ENCODE measurements around the gene TEC. TPM values are rescaled to one million over a fixed set of nuclear protein-coding genes. Genes with fewer than 3 reads are reported as not detected.

TEC gene
- total RNA-seq, 2 experiments from 2014 or later, result 2.1 to 11.5 TPM

GRCh38 chr4:48127231-48127630 lies 142.4 kb downstream of the TEC start:
- H3K4me3 ChIP-seq (ENCODE audit: low read depth, low read length, poor library complexity, severe bottlenecking), result no peak overlapping the region
- no peaks in the 10 kb centered on the region for H3K9me2 ChIP-seq (ENCODE audit: insufficient read depth, low read length)
- no peak overlapping the region for H3K4me2 ChIP-seq (ENCODE audit: low read length)

DNA sequence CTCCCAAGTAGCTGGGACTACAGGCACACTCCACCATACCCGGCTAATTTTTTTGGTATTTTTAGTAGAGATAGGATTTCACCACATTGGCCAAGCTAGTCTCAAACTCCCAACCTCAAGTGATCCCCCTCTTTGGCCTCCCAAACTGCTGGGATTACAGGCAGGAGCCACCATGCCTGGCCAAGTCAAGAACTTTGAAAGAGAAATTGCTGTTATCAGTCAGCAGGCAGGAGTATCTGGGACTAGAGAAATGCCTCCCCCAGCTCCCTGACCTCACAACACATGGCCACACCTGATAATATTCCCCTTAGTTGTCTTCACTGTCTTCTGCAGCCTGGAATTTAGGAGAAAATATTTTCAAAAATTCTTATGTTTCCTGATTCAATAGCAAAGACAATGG lies 143.0 kb downstream of the TEC start:
- no peaks in the 10 kb centered on the region for H3K4me1 ChIP-seq (ENCODE audit: insufficient read depth, low read length, poor library complexity, severe bottlenecking)
- H3K36me3 ChIP-seq (ENCODE audit: insufficient read depth, low read length), result no peaks in the 10 kb centered on the region
- H3K79me2 ChIP-seq (ENCODE audit: insufficient read depth, low read depth, low read length), result no peaks in the 10 kb centered on the region
- POLR2A ChIA-PET, result no interaction called here
- no peak overlapping the region for H3K4me3 ChIP-seq (ENCODE audit: low read depth, low read length, poor library complexity, severe bottlenecking)
- H3K9me3 ChIP-seq (ENCODE audit: low read length), result no peaks in the 10 kb centered on the region
- H3K9me2 ChIP-seq (ENCODE audit: insufficient read depth, low read length), result no peaks in the 10 kb centered on the region
- no peak overlapping the region for H3K27ac ChIP-seq (ENCODE audit: low read depth, low read length, poor library complexity, severe bottlenecking)
- H4K20me1 ChIP-seq (ENCODE audit: insufficient read depth, low read length), result no peaks in the 10 kb centered on the region
- TF ChIP-seq CTCF (conservative IDR thresholded peaks at IDR 0.05; ENCODE audit: low read length) (no peak), EZH2phosphoT487 (IDR thresholded peaks at IDR 0.05; ENCODE audit: borderline replicate concordance, low read depth, low read length) (no peak)
- DNase-seq (ENCODE audit: low spot score), result no peak
- CTCF ChIA-PET (ENCODE audit: unreplicated experiment), result no interaction called here
- H2AFZ ChIP-seq (ENCODE audit: low read length), result no peak overlapping the region
- no peak overlapping the region for H3K4me2 ChIP-seq (ENCODE audit: low read length)
- no TSS peak for BruUV-seq (replicated peaks)
- intact Hi-C loops (cut with micrococcal nuclease; ENCODE audit: unreplicated experiment), result loop anchor here (1.0 to 10.0 kb wide), 2 partner anchors 150 to 838 kb away; no protein-coding TSS in a partner anchor

More at GRCh38 chr4:48127231-48127630, 142.4 kb downstream of the TEC start:
- H2AFZ ChIP-seq (ENCODE audit: low read length), result no peak overlapping the region
- TF ChIP-seq CTCF (conservative IDR thresholded peaks at IDR 0.05; ENCODE audit: low read length) (no peak), EZH2phosphoT487 (IDR thresholded peaks at IDR 0.05; ENCODE audit: borderline replicate concordance, low read depth, low read length) (no peak)
- no peak overlapping the region for H3K27ac ChIP-seq (ENCODE audit: low read depth, low read length, poor library complexity, severe bottlenecking)
- no peaks in the 10 kb centered on the region for H3K9me3 ChIP-seq (ENCODE audit: low read length)
- no peaks in the 10 kb centered on the region for H4K20me1 ChIP-seq (ENCODE audit: insufficient read depth, low read length)
- DNase-seq (ENCODE audit: low spot score), result no peak
- H3K4me1 ChIP-seq (ENCODE audit: insufficient read depth, low read length, poor library complexity, severe bottlenecking), result no peaks in the 10 kb centered on the region
- H3K36me3 ChIP-seq (ENCODE audit: insufficient read depth, low read length), result no peaks in the 10 kb centered on the region
- ChIA-PET CTCF (ENCODE audit: unreplicated experiment) (no interaction called here), POLR2A (interaction anchor here (0.9 to 1.5 kb wide), 3 partner anchors 10 to 184 kb away, joined by 3 to 5 read pairs (median 3); no protein-coding TSS in a partner anchor)
- intact Hi-C loops (cut with micrococcal nuclease; ENCODE audit: unreplicated experiment), result loop anchor here (1.0 to 10.0 kb wide), 2 partner anchors 149 to 838 kb away; no protein-coding TSS in a partner anchor
- no TSS peak for BruUV-seq (replicated peaks)
- H3K79me2 ChIP-seq (ENCODE audit: insufficient read depth, low read depth, low read length), result no peaks in the 10 kb centered on the region

- Histone ChIP-seq H3K9me3 (ENCODE audit: low read length) (no peaks in the 10 kb centered on the region), H3K9me2 (ENCODE audit: insufficient read depth, low read length) (no peaks in the 10 kb centered on the region), H3K4me1 (ENCODE audit: insufficient read depth, low read length, poor library complexity, severe bottlenecking) (no peaks in the 10 kb centered on the region), H3K4me3 (ENCODE audit: low read depth, low read length, poor library complexity, severe bottlenecking) (no peak overlapping the region), H3K79me2 (ENCODE audit: insufficient read depth, low read depth, low read length) (no peaks in the 10 kb centered on the region), H3K27ac (ENCODE audit: low read depth, low read length, poor library complexity, severe bottlenecking) (no peak overlapping the region), H3K36me3 (ENCODE audit: insufficient read depth, low read length) (no peaks in the 10 kb centered on the region), H4K20me1 (ENCODE audit: insufficient read depth, low read length) (no peaks in the 10 kb centered on the region), H2AFZ (ENCODE audit: low read length) (no peak overlapping the region), H3K4me2 (ENCODE audit: low read length) (no peak overlapping the region)
- BruUV-seq (replicated peaks), result no TSS peak
- ChIA-PET CTCF (ENCODE audit: unreplicated experiment) (no interaction called here), POLR2A (interaction anchor here (0.6 to 0.9 kb wide), 2 partner anchors 142 to 216 kb away, joined by 3 to 4 read pairs; partner anchors contain the start of gene SLAIN2)
- no peak for TF ChIP-seq EZH2phosphoT487 (IDR thresholded peaks at IDR 0.05; ENCODE audit: borderline replicate concordance, low read depth, low read length)
- no peak for TF ChIP-seq CTCF (conservative IDR thresholded peaks at IDR 0.05; ENCODE audit: low read length)
- no peak for DNase-seq (ENCODE audit: low spot score)
- intact Hi-C loops (cut with micrococcal nuclease; ENCODE audit: unreplicated experiment), result loop anchor here (10.0 kb wide), 1 partner anchor 840 kb away; no protein-coding TSS in a partner anchor
Observed at GRCh38 chr4:48124870-48125269, 144.8 kb downstream of the TEC start.
